Skeletal muscle cell (primary cell): ENCODE measurements around the gene NOXRED1.

Experiments
- DNase-seq: peaks from one replicate; pipeline ENCODE4 v3.0.0-alpha.2; 2010; ENCODE audit warnings: low read depth
- H3K4me3 ChIP-seq: 2 replicates; pipeline ENCODE4 v1.5.1; 2011; ENCODE audit warnings: low read depth, mild to moderate bottlenecking, control low read depth, low read length, moderate library complexity

Gene NOXRED1

DNA sequence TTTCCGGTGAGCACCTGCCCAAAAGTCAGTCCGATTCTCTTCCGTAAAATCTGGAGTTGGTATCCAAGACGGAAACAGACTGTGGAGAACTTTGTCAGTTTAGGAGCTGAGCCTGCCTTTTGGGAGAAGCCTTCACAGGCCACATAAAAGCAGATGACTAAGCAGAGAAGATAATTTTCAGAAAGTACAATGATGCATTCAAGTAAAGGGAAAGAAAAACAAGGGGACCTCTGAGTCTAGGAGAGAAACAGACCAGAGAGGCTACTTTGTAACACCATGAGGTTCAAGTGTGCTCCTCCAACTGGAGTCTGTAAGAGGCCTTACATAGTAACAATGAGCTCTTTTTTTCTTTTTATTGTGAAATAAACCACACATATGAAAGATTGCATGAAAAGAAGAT, 67.5 kb downstream of the NOXRED1 start:
- H3K4me3 ChIP-seq = no peak overlapping the region
- no peak for DNase-seq

GRCh38 chr14:77353469-77354141, 69.7 kb downstream of the NOXRED1 start:
- no peak overlapping the region for H3K4me3 ChIP-seq
- DNase-seq = no peak

DNA sequence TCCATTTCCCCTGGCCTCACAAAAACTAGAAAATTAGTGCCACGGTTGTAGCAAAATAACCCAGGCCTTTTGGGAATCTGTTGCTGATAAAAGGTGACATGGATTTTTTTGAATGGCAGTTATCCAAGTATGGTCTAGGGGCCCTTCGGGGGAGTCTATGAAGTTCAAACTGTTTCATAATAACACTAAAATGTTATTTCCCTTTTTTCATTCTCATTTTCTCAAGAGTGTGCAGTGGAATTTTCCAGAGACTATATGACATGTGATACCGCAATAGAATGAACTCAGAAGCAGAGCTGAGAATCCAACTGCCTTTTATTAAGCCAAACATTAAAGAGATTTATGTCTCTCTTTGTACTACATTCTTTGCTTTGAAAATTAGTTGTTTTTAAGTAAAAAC, 75.6 kb downstream of the NOXRED1 start:
- DNase-seq = no peak
- H3K4me3 ChIP-seq = no peak overlapping the region

- no peak for DNase-seq
- H3K4me3 ChIP-seq = no peak overlapping the region
These were observed 76.8 kb downstream of the NOXRED1 start for GRCh38 chr14:77346495-77346894.

GRCh38 chr14:77344377-77344996, 78.8 kb downstream of the NOXRED1 start:
- no peak for DNase-seq
- H3K4me3 ChIP-seq = no peak overlapping the region
